ENCODE data around the gene ASCC3.

GRCh38 chr6:100774681-100775080, 106.4 kb downstream of the ASCC3 start:
- TF ChIP-seq CTCF (IDR thresholded peaks at IDR 0.05; ENCODE audit: low read depth, low read length, missing input control) (no peak), RAD21 (IDR thresholded peaks at IDR 0.05) (no peak), EGR1 (IDR thresholded peaks at IDR 0.05; ENCODE audit: low read depth in 2 of 2) (no peak), JUND (IDR thresholded peaks at IDR 0.05) (no peak), GABPA (IDR thresholded peaks at IDR 0.05 in 1 of 2, conservative IDR thresholded peaks at IDR 0.05 in 1 of 2) (no peak), REST (IDR thresholded peaks at IDR 0.05) (no peak), MAX (IDR thresholded peaks at IDR 0.05) (no peak), FOXA1 (IDR thresholded peaks at IDR 0.05) (no peak), YY1 (IDR thresholded peaks at IDR 0.05) (no peak), ATF3 (IDR thresholded peaks at IDR 0.05) (no peak), TAF1 (conservative IDR thresholded peaks at IDR 0.05) (no peak), SP1 (IDR thresholded peaks at IDR 0.05) (no peak)

All from liver (tissue), 3 donors.